Breast epithelium (tissue), 4 donors: Measurements from ENCODE around the gene CDK3. TPM values are rescaled to one million over a fixed set of nuclear protein-coding genes. Genes with fewer than 3 reads are reported as not detected.

Experiments
- DNase-seq, 2 donors: peaks; one replicate each; pipeline ENCODE4 v3.0.0-alpha.2; 2019; ENCODE audit warnings: low spot score in 2 of 2
- H3K27ac ChIP-seq, 2 donors: fragments of 200-600 bp; sonication (generic) in 1 of 2; one replicate each; pipeline ENCODE4 v1.5.1; 2016 to 2019; ENCODE audit warnings: mild to moderate bottlenecking in 1 of 2
- H3K27me3 ChIP-seq, 2 donors: fragments of 200-600 bp; sonication (generic) in 1 of 2; one replicate each; pipeline versions ENCODE4 v1.5.1 to v1.6.0; 2017 to 2019; ENCODE audit warnings: control low read depth in 1 of 2, mild to moderate bottlenecking in 1 of 2
- H3K36me3 ChIP-seq: fragments of 200-600 bp; one replicate; pipeline ENCODE4 v1.5.1; 2019
- H3K4me1 ChIP-seq, 2 donors: fragments of 200-600 bp; sonication (generic); one replicate each; pipeline ENCODE4 v1.5.1; 2016 to 2019; ENCODE audit warnings: control low read depth in 1 of 2
- H3K4me3 ChIP-seq, 3 donors: fragments of 200-600 bp; sonication (generic); 1 replicate in 2 of 3; 2 replicates in 1 of 3; pipeline ENCODE4 v1.5.1; 2016 to 2019; ENCODE audit warnings: mild to moderate bottlenecking in 3 of 3, moderate library complexity in 2 of 3
- H3K9me3 ChIP-seq, 2 donors: fragments of 200-600 bp; sonication (generic) in 1 of 2; one replicate each; pipeline ENCODE4 v1.5.1; 2016 to 2019; ENCODE audit warnings: control low read depth in 1 of 2
- CTCF ChIP-seq, 3 donors: fragments of 450-650 bp; IDR thresholded peaks; one replicate each; pipeline ENCODE4 v1.5.1; 2016 to 2017; ENCODE audit warnings: antibody characterized with exemption in 3 of 3, mild to moderate bottlenecking in 3 of 3, moderate library complexity in 3 of 3
- POLR2A ChIP-seq: fragments of 450-650 bp; IDR thresholded peaks from one replicate; pipeline ENCODE4 v1.6.1; 2016; ENCODE audit warnings: antibody characterized with exemption, mild to moderate bottlenecking, moderate library complexity
- POLR2AphosphoS5 ChIP-seq, 3 donors: sonication (generic); formaldehyde crosslinking; IDR thresholded peaks; one replicate each; pipeline ENCODE4 v1.6.1; 2017; ENCODE audit warnings: antibody characterized with exemption in 3 of 3
- intact Hi-C: fragments of 100-400 bp; cut with DNase I; formaldehyde crosslinking; loops from one replicate; pipeline ENCODE4 v1.15.1; 2023; ENCODE audit warnings: low total_unique reads
- total RNA-seq, 3 donors: library from RNA; depleted of rRNA; stranded (reverse); fragments of >200 nt; gene quantifications; one replicate each; pipeline ENCODE4 v1.1.0, GENCODE V29; 2016

The CDK3 gene
- total RNA-seq, 3 donors from 2014 or later, result 6.6 to 13.0 (median 9.5) TPM

- Histone ChIP-seq H3K36me3 (no peaks in the 10 kb centered on the region), H3K4me1 (peaks cover 0 to under 1% of the 10 kb centered on the region in 2 donors), H3K9me3 (no peaks in the 10 kb centered on the region), H3K27me3 (no peaks in the 10 kb centered on the region), H3K4me3 (no peak overlapping the region), H3K27ac (no peak overlapping the region)
- TF ChIP-seq POLR2AphosphoS5 (IDR thresholded peaks at IDR 0.05) (no peak), CTCF (IDR thresholded peaks at IDR 0.05) (no peak), POLR2A (no peak)
- intact Hi-C loops, result no loop called here
- no peak for DNase-seq
Measured at GRCh38 chr17:76002100-76002499, 1.4 kb downstream of the CDK3 start.

GRCh38 chr17:76003915-76004314, 3.3 kb downstream of the CDK3 start:
- H3K4me3 ChIP-seq, result no peak overlapping the region

GRCh38 chr17:76004750-76005262, 4.2 kb downstream of the CDK3 start:
- intact Hi-C loops, result no loop called here
- H3K36me3 ChIP-seq, result no peaks in the 10 kb centered on the region
- no peak overlapping the region for H3K27ac ChIP-seq
- no peaks in the 10 kb centered on the region for H3K27me3 ChIP-seq
- H3K4me1 ChIP-seq, result no peaks in the 10 kb centered on the region
- TF ChIP-seq CTCF (IDR thresholded peaks at IDR 0.05) (no peak), POLR2A (no peak), POLR2AphosphoS5 (IDR thresholded peaks at IDR 0.05) (no peak)
- H3K9me3 ChIP-seq, result no peaks in the 10 kb centered on the region
- no peak overlapping the region for H3K4me3 ChIP-seq
- no peak for DNase-seq

More at GRCh38 chr17:76003915-76004314, 3.3 kb downstream of the CDK3 start:
- Histone ChIP-seq H3K4me1 (no peaks in the 10 kb centered on the region), H3K9me3 (no peaks in the 10 kb centered on the region), H3K27me3 (no peaks in the 10 kb centered on the region), H3K27ac (no peak overlapping the region), H3K36me3 (no peaks in the 10 kb centered on the region)
- DNase-seq, result no peak
- TF ChIP-seq POLR2AphosphoS5 (IDR thresholded peaks at IDR 0.05) (no peak), CTCF (IDR thresholded peaks at IDR 0.05) (no peak), POLR2A (no peak)
- intact Hi-C loops, result no loop called here

GRCh38 chr17:76005263-76006149, 4.9 kb downstream of the CDK3 start:
- Histone ChIP-seq H3K27me3 (no peaks in the 10 kb centered on the region), H3K27ac (no peak overlapping the region), H3K4me3 (no peak overlapping the region), H3K9me3 (no peaks in the 10 kb centered on the region), H3K4me1 (no peaks in the 10 kb centered on the region), H3K36me3 (no peaks in the 10 kb centered on the region)
- intact Hi-C loops, result no loop called here
- peak; percentile 61 to 76 for DNase-seq
- TF ChIP-seq POLR2AphosphoS5 (IDR thresholded peaks at IDR 0.05) (no peak), CTCF (IDR thresholded peaks at IDR 0.05) (peak; percentile 67 to 89 (median 85))

GRCh38 chr17:76007131-76007849, 6.6 kb downstream of the CDK3 start:
- intact Hi-C loops, result no loop called here
- no peak for DNase-seq
- H3K9me3 ChIP-seq, result no peaks in the 10 kb centered on the region
- no peak overlapping the region for H3K4me3 ChIP-seq
- TF ChIP-seq POLR2A, result no peak
- TF ChIP-seq CTCF (IDR thresholded peaks at IDR 0.05), result no peak
- H3K4me1 ChIP-seq, result no peaks in the 10 kb centered on the region
- H3K27me3 ChIP-seq, result no peaks in the 10 kb centered on the region
- no peak overlapping the region for H3K27ac ChIP-seq
- no peaks in the 10 kb centered on the region for H3K36me3 ChIP-seq
